ENCODE results near the gene CADM4. TPM values are rescaled to one million over a fixed set of nuclear protein-coding genes. Genes with fewer than 3 reads are reported as not detected.

CADM4 gene
- total RNA-seq, 1 donor from 2014 or later, result 3.5 TPM

DNA sequence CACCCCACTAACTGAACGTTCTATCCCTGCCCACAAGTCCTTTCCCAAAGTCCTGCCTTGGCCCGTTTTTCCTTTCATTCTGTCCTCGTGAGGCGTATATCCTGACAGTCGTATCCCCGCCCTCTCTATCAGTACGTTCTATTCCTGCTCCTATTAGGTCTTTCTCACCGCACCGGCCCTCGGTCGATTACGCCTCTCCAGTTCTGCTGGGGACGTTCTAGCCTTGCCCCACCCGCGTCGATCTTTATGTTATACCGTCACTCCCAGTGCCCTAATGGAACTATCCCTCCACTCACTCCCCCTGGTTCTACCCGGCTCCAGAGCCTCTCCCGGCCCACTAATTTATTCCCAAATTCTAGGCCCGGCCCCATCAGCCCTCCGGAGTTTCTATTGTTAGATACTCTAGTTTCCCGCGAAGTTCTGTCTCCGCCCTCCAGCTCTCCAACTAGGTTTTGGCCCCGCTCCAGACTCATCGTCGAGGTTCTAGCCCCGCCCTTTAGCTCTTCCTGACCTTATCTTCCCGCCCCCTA is 28.3 kb upstream of the CADM4 start:
- Histone ChIP-seq H3K4me3 (peak overlapping the region; percentile 47 to 75), H3K27ac (peak overlapping the region; percentile 90 to 93), H3K4me1 (peaks cover 3 to 13% of the 10 kb centered on the region in 2 donors), H3K36me3 (peaks cover 4 to 5% of the 10 kb centered on the region in 2 donors), H3K9me3 (no peaks in the 10 kb centered on the region), H3K27me3 (no peaks in the 10 kb centered on the region)
- intact Hi-C loops (cut with DNase I), result loop anchor here (1.0 to 2.0 kb wide), 5 partner anchors 49 to 205 kb away; partner anchors contain the start of genes IRGQ, PINLYP, XRCC1 and ZNF428
- DNase-seq (ENCODE audit: low spot score in 2 of 2), result no peak
- TF ChIP-seq, protein P1, sequence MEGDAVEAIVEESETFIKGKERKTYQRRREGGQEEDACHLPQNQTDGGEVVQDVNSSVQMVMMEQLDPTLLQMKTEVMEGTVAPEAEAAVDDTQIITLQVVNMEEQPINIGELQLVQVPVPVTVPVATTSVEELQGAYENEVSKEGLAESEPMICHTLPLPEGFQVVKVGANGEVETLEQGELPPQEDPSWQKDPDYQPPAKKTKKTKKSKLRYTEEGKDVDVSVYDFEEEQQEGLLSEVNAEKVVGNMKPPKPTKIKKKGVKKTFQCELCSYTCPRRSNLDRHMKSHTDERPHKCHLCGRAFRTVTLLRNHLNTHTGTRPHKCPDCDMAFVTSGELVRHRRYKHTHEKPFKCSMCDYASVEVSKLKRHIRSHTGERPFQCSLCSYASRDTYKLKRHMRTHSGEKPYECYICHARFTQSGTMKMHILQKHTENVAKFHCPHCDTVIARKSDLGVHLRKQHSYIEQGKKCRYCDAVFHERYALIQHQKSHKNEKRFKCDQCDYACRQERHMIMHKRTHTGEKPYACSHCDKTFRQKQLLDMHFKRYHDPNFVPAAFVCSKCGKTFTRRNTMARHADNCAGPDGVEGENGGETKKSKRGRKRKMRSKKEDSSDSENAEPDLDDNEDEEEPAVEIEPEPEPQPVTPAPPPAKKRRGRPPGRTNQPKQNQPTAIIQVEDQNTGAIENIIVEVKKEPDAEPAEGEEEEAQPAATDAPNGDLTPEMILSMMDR (IDR thresholded peaks at IDR 0.05), result no peak

DNA sequence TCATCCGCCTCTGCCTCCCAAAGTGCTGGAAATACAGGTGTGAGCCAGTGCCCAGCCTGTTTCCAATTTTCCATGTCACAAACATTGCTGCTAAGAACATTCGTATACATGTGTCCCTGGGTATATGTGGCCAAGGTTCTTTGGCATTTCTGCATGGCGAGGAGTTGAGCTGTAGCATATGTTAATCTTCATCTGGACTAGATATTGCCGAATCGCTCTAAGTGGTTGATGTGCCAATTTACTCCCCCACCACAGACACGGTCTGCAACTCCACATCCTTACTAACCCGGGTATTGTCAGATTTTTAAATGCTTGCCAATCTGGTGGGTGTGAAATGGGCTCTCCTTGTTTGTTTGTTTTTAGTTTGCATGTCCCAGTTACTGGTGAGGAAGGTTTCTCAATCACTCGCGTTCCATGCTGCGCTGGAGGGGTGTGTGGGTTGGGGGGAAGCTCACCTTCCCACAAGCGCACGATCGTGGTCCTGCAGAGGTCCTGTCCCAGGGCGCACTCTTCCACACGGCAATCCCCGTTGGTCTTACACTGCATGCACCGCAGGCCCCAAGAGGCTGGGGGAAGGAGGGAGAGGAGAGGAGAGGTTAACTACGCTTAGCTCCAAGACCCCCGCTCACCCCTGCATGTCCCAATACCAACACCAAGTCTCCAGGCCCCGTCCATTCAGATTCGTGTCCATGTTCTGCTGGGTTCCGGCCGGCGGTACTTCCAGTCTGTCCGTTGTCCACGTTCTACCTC is 27.7 kb upstream of the CADM4 start:
- peak overlapping the region; percentile 47 to 75 for H3K4me3 ChIP-seq
- H3K36me3 ChIP-seq, result peaks cover 4 to 5% of the 10 kb centered on the region in 2 donors
- intact Hi-C loops (cut with DNase I), result no loop called here
- peaks cover 3 to 13% of the 10 kb centered on the region in 2 donors for H3K4me1 ChIP-seq
- DNase-seq (ENCODE audit: low spot score in 2 of 2), result peak in 1 of 2 donors; percentile 69
- H3K27ac ChIP-seq, result peak overlapping the region; percentile 90 to 93
- H3K27me3 ChIP-seq, result no peaks in the 10 kb centered on the region
- H3K9me3 ChIP-seq, result no peaks in the 10 kb centered on the region
- TF ChIP-seq, protein P1 (IDR thresholded peaks at IDR 0.05), result no peak

DNA sequence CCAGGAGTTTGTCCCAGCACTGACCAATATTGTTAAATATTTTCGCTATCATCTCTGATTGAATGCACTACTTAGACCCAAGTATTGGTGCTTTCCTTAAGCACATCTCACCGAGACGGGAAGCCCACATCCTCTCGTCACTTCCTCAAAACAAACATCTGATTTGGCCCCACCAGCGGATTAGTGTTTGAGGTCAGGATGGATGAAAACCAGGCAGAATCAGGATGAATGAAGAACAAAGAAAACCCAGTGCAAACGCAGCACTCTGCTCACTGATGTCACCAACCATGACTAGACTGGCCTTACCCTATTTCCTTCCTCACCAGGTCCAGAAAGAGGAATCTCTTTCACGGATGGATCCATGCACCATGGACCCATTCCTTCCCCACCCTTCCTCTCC is 24.4 kb upstream of the CADM4 start:
- Histone ChIP-seq H3K36me3 (peaks cover 4 to 13% of the 10 kb centered on the region in 2 donors), H3K27me3 (no peaks in the 10 kb centered on the region), H3K4me1 (peaks cover 0 to 5% of the 10 kb centered on the region in 2 donors), H3K4me3 (no peak overlapping the region), H3K9me3 (no peaks in the 10 kb centered on the region), H3K27ac (no peak overlapping the region)
- TF ChIP-seq, protein P1 (IDR thresholded peaks at IDR 0.05), result no peak
- no peak for DNase-seq (ENCODE audit: low spot score in 2 of 2)
- intact Hi-C loops (cut with DNase I), result no loop called here

DNA sequence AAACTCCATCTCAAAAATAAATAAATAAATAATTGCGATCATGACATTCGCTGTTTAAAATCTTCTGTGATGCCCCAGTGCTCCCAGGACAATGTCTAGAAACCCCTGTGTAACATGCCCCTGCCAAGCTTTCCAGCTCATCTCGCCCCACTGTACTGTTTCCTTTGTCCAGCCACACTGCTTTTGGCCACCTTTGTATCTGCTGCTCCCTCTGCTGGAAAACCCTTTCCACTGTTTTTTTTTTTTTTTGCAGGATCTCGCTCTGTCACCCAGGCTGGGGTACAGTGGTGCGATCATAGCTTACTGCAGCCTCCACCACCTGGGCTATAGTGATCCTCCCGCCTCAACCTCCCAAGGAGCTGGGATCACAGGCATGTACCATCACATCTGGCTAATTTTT is 22.8 kb upstream of the CADM4 start:
- TF ChIP-seq, protein P1 (IDR thresholded peaks at IDR 0.05), result peak in 1 of 3 experiments; percentile 4
- Histone ChIP-seq H3K27ac (no peak overlapping the region), H3K4me1 (no peaks in the 10 kb centered on the region)

DNA sequence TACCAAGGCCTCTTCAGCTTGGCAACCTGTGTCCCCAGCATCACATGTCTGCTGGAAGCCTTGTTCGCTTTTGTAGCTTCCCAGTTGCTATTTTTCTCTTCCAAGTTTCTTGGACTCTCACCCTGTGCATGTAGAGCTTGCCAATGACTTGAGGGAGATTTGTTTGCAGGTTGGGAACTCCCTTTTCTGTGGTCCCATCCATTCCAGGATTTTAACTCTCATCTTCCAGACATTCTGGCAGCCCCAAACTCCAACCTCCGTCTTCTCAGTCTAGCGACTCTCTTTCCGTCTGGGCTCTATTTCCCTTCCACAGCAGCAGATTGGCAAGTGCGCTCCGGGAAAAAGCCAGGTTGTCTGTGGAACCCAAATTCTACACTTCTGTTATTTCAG is 21.3 kb upstream of the CADM4 start:
- no peaks in the 10 kb centered on the region for H3K4me1 ChIP-seq
- TF ChIP-seq, protein P1 (IDR thresholded peaks at IDR 0.05), result no peak

More for the DNA sequence above, 22.8 kb upstream of the CADM4 start:
- peaks cover 4 to 13% of the 10 kb centered on the region in 2 donors for H3K36me3 ChIP-seq
- DNase-seq (ENCODE audit: low spot score in 2 of 2), result no peak
- no peaks in the 10 kb centered on the region for H3K27me3 ChIP-seq
- no peak overlapping the region for H3K4me3 ChIP-seq
- intact Hi-C loops (cut with DNase I), result no loop called here
- peaks cover 0 to 4% of the 10 kb centered on the region in 2 donors for H3K9me3 ChIP-seq

More for the DNA sequence above, 21.3 kb upstream of the CADM4 start:
- H3K36me3 ChIP-seq, result peaks cover 10 to 17% of the 10 kb centered on the region in 2 donors
- no peaks in the 10 kb centered on the region for H3K27me3 ChIP-seq
- no peak overlapping the region for H3K27ac ChIP-seq
- peaks cover 0 to 4% of the 10 kb centered on the region in 2 donors for H3K9me3 ChIP-seq
- H3K4me3 ChIP-seq, result no peak overlapping the region
- no peak for DNase-seq (ENCODE audit: low spot score in 2 of 2)
- intact Hi-C loops (cut with DNase I), result no loop called here

Measured in ascending aorta (tissue), 2 donors.